Skin epidermis (tissue), 12 donors: ENCODE data around the gene ELF4.
A peak's percentile ranks its signal among the peaks of the same experiment; 100 is the strongest.

ENCODE experiments used
- H3K27ac ChIP-seq, 21 experiments: fragments of 200-600 bp; sonication (generic) in 11 of 21; one replicate each; pipeline ENCODE4 v1.5.0; 2020; ENCODE audit warnings: mild to moderate bottlenecking in 3 of 21, inconsistent platforms in 2 of 21, moderate library complexity in 2 of 21
- H3K4me3 ChIP-seq, 7 experiments: fragments of 200-600 bp; sonication (generic) in 2 of 7; one replicate each; pipeline ENCODE4 v1.5.0; 2020; ENCODE audit warnings: inconsistent platforms in 2 of 7, mild to moderate bottlenecking in 2 of 7, moderate library complexity in 1 of 7

Gene ELF4

DNA sequence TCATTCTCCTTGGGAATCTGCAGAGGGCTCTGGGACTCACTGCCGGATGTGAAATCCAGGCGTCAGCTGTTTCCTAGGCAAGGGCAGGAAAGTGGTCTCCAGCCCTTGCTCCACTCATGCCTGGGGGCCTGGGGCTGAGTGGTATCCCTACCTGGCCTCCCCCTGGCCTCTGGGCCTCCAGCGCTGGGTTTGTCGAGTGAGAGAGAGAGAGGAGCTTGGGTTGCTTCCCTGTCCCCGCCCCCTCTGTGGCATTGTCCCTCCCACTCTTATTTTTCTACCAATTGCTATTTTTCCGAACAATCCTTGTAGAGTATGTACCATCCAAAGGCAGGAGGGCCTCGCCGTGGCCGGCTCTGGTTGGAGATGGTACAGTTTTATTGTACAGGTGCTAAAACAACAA, 53.1 kb downstream of the ELF4 start:
- Histone ChIP-seq H3K4me3 (no peak overlapping the region), H3K27ac (no peak overlapping the region)

GRCh38 chrX:130055899-130056298, 54.4 kb downstream of the ELF4 start:
- Histone ChIP-seq H3K4me3 (no peak overlapping the region), H3K27ac (no peak overlapping the region)

GRCh38 chrX:130055103-130055502, 55.2 kb downstream of the ELF4 start:
- Histone ChIP-seq H3K4me3 (no peak overlapping the region), H3K27ac (no peak overlapping the region)

- no peak overlapping the region for H3K27ac ChIP-seq
- H3K4me3 ChIP-seq = no peak overlapping the region
These were observed 57.1 kb downstream of the ELF4 start for GRCh38 chrX:130053236-130053635.

GRCh38 chrX:130051176-130051845, 59.0 kb downstream of the ELF4 start:
- Histone ChIP-seq H3K4me3 (no peak overlapping the region), H3K27ac (no peak overlapping the region)

DNA sequence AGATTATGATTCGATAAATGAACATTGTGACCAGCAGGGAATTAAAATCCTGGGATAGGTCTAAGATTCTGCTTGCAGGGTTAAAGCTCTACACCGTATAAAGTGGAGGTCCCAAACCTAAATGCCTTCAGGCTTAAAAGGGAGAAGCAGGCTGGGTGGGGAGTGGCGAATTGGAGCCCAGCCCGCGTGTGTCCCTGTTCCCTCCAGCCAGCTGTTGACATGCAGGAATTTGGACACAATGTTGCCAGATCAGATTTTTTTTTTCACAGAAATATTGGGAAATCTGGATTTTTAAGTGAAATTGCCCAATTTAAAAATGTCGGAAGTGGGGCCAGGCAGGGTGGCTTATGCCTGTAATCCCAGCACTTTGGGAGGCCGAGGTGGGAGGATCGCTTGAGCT, 60.5 kb downstream of the ELF4 start:
- no peak overlapping the region for H3K27ac ChIP-seq
- no peak overlapping the region for H3K4me3 ChIP-seq

DNA sequence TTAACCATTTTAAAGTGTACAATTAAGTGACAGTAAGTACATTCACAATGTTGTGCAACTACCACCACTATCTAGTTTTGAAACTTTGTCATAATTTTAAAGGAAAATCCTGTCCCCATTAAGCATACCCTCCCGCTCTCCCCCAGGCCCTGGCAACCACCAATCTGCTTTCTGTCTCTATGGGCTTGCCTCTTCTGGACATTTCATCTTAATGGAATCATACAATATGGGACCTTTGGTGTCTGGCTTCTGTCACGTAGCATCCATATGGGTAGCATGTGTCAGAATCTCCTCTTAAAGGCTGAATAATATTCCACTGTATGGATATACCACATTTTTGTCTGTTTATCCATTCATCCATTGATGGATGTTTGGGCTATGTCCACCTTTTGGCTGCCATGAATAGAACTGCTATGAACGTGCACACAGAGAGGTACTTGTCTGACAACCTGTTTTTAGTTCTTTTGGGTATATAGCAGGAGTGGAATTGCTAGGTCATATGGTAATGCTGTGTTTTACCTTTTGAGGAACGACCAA, 61.5 kb downstream of the ELF4 start:
- no peak overlapping the region for H3K27ac ChIP-seq
- no peak overlapping the region for H3K4me3 ChIP-seq

GRCh38 chrX:130047416-130047815, 62.9 kb downstream of the ELF4 start:
- Histone ChIP-seq H3K27ac (no peak overlapping the region), H3K4me3 (no peak overlapping the region)

- no peak overlapping the region for H3K4me3 ChIP-seq
These were observed 70.5 kb downstream of the ELF4 start for GRCh38 chrX:130039847-130040246.

DNA sequence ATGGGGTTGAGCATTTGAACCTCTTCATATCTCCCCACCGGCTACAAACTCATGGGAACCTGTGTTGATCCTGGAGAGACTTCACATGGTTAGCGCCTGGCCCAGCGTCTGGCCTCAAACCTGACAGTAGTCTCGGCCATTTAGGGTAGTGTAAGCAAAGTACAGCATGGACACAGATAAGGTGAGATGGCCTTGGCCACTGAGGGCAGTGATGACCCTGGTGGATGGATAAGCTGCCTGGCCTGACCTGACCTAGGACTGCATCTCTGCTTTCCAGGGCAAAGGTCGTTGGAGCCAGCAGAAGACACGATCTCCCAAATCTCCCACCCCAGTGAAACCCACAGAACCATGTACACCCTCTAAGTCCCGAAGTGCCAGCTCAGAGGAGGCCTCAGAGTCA, 76.1 kb downstream of the ELF4 start:
- H3K4me3 ChIP-seq = no peak overlapping the region

More at GRCh38 chrX:130039847-130040246, 70.5 kb downstream of the ELF4 start:
- H3K27ac ChIP-seq = no peak overlapping the region

DNA sequence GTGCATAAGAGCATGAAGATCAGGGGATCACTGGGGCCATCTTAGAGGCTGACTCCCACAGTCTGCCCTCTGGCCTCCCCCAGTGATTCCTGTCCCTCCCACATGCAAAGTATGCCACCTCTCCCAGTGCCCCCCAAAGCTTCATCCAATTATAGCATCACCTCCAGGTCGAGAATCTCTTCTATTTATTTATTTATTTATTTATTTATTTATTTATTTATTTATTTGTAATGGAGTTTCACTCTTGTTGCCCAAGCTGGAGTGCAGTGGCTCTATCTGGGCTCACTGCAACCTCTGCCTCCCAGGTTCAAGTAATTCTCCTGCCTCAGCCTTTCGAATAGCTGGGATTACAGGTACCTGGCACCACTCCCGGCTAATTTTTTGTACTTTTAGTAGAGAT, 77.7 kb downstream of the ELF4 start:
- H3K27ac ChIP-seq = no peak overlapping the region
- no peak overlapping the region for H3K4me3 ChIP-seq

More for the DNA sequence above, 76.1 kb downstream of the ELF4 start:
- H3K27ac ChIP-seq = no peak overlapping the region

- Histone ChIP-seq H3K4me3 (no peak overlapping the region), H3K27ac (no peak overlapping the region)
These were observed 79.5 kb downstream of the ELF4 start for GRCh38 chrX:130030826-130031225.

DNA sequence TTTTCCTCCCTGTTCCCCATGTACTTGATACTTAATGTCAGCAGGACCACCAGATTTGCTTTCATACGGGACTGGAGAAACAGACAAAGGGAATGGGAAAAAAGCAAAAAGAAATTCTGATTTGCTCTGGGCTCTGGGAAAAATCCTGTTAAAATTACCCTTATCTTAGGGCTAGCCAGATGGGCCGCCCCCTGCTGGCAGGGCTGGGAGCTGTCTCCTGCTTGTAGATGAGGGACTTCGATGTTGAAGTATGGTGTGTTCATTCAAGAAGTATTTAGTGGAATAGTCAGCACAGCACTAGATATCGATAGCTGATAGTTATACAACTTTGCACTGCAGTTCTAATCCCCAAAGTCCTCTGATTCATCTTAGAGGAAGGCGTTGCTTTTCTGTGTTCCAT, 82.1 kb downstream of the ELF4 start:
- no peak overlapping the region for H3K27ac ChIP-seq
- no peak overlapping the region for H3K4me3 ChIP-seq

GRCh38 chrX:130027569-130027968, 82.7 kb downstream of the ELF4 start:
- H3K4me3 ChIP-seq = no peak overlapping the region
- no peak overlapping the region for H3K27ac ChIP-seq

DNA sequence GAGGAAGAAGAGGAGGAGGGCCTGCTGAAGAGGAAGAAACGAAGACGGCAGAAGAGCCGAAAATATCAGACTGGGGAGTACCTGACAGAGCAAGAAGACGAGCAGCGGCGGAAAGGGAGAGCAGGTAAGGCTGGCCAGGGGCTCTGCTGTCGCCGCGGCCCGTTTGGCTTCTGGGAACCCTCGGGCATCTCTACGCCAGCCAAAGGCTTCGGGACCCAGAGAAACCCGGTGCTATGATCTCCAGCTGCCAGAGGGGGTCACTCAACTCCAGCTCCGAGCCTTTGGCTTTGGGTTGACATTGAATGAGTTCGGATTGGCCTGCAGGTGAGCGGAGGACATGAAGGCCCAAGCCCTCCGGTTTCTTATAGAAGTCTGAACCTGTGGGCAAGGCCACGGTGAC, 85.0 kb downstream of the ELF4 start:
- H3K4me3 ChIP-seq = no peak overlapping the region
- H3K27ac ChIP-seq = no peak overlapping the region

GRCh38 chrX:130024127-130024526, 86.2 kb downstream of the ELF4 start:
- peak overlapping the region in 1 of 21 experiments; percentile 54 for H3K27ac ChIP-seq
- H3K4me3 ChIP-seq = no peak overlapping the region

DNA sequence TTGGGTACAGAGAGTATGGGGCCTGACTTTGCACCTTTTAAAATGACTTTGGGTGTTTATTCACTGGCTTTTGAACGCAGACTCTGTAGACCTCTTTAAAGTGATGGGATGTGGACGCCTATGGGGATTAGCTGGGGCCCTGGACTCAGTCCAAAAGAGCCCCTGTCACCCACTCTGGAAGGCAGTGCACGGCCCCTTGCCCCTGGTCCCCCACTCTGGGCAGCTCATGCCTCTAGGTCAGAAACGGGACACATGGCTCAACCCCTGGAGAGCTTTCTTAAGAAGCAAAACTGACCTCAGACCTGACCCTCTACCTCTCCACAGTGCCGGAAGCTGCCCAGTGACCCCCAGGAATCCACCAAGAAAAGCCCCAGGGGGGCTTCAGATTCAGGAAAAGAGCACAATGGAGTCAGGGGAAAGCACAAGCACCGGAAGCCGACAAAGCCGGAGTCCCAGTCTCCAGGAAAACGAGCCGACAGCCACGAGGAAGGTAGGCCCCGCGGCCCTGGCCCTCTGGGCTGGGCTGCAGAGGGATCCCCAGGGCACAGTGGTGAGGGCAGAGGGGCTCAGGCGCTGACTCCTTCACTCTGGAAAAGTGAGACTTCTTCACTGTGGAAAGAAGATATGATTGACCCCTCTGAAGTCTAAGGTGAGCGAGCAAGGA, 89.5 kb downstream of the ELF4 start:
- no peak overlapping the region for H3K27ac ChIP-seq
- no peak overlapping the region for H3K4me3 ChIP-seq

- Histone ChIP-seq H3K27ac (no peak overlapping the region), H3K4me3 (no peak overlapping the region)
These were observed 92.2 kb downstream of the ELF4 start for GRCh38 chrX:130018143-130018542.

- Histone ChIP-seq H3K27ac (no peak overlapping the region), H3K4me3 (no peak overlapping the region)
These were observed 95.1 kb downstream of the ELF4 start for GRCh38 chrX:130015181-130015580.
